Erythroblast (primary cell): ENCODE measurements around the gene SWT1.

Experiments
- GATA1 ChIP-seq: IDR thresholded peaks from 2 replicates; pipeline ENCODE4 v1.6.1; 2011; ENCODE audit warnings: low read depth, mild to moderate bottlenecking, control low read depth, low read length, moderate library complexity
- POLR2A ChIP-seq: IDR thresholded peaks from 2 replicates; pipeline ENCODE4 v1.6.1; 2011; ENCODE audit warnings: mild to moderate bottlenecking, low read length

DNA sequence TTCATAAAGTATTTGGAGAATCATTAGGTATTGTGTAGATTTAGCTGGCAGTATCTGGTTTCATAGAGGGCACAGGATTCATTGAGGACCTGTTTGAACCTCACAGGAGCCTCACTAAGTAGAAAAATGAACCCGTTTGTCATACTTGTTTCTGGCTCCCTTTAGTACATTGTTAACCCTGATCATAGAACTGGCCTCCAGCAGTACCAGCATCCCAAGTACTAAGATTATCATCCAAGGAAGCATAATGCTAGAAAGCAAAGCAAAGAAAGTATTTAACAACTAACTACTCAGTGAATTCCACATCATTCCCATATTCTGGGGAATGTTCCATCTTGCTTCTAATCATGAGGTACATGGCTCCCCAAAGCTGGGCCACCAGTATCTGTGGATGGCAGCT is 105.2 kb downstream of the SWT1 start:
- TF ChIP-seq POLR2A (no peak), GATA1 (no peak)
